HepG2 (cell line): ENCODE results near the gene SMURF2.

Experiments used
- CENPX ChIP-seq: sonication (generic); formaldehyde crosslinking; IDR thresholded peaks from 2 replicates; pipeline ENCODE4 v1.9.0; 2021; ENCODE audit warnings: mild to moderate bottlenecking, missing genetic modification reagents, moderate library complexity
- CSRNP1 ChIP-seq: sonication (generic); formaldehyde crosslinking; IDR thresholded peaks from 2 replicates; pipeline ENCODE4 v1.8.1; 2023; ENCODE audit warnings: mild to moderate bottlenecking, missing genetic modification reagents
- CTCF ChIP-seq: sonication (generic); formaldehyde crosslinking; IDR thresholded peaks from 2 replicates; pipeline ENCODE4 v1.5.0; 2020; ENCODE audit warnings: mild to moderate bottlenecking, missing genetic modification reagents, moderate library complexity
- EZH2 ChIP-seq: conservative IDR thresholded peaks from 2 replicates; pipeline ENCODE4 v1.6.1; 2012; ENCODE audit warnings: mild to moderate bottlenecking, low read depth, low read length, moderate library complexity
- FIP1L1 ChIP-seq: fragments of 200-400 bp; formaldehyde crosslinking; IDR thresholded peaks from 2 replicates; pipeline ENCODE4 v1.6.1; 2018; ENCODE audit warnings: low read depth, mild to moderate bottlenecking, low read length, moderate library complexity, borderline replicate concordance; ENCODE audit not compliant: insufficient read depth
- JUND ChIP-seq: sonication (generic); formaldehyde crosslinking; IDR thresholded peaks from 2 replicates; pipeline ENCODE4 v1.8.0; 2022; ENCODE audit warnings: mild to moderate bottlenecking, missing genetic modification reagents
- MYC ChIP-seq: sonication (generic); formaldehyde crosslinking; IDR thresholded peaks from 2 replicates; pipeline ENCODE4 v1.9.0; 2021; ENCODE audit warnings: missing genetic modification reagents, borderline replicate concordance
- POLR2A ChIP-seq, 2 experiments: IDR thresholded peaks; 2 replicates each; pipeline ENCODE4 v1.6.1; 2011; ENCODE audit warnings: low read depth in 2 of 2, low read length in 2 of 2, mild to moderate bottlenecking in 1 of 2, moderate library complexity in 1 of 2; ENCODE audit not compliant: insufficient read depth in 1 of 2
- REPIN1 ChIP-seq: sonication (generic); formaldehyde crosslinking; IDR thresholded peaks from 2 replicates; pipeline ENCODE4 v1.8.0; 2022; ENCODE audit warnings: missing genetic modification reagents, low read depth, mild to moderate bottlenecking, borderline replicate concordance
- RERE ChIP-seq: IDR thresholded peaks from 2 replicates; pipeline ENCODE4 v1.6.1; 2016; ENCODE audit warnings: low read depth, missing genetic modification reagents, missing compliant biosample characterization
- REST ChIP-seq, 2 experiments: IDR thresholded peaks; 2 replicates each; pipeline ENCODE4 v1.6.1; 2011 to 2012; ENCODE audit warnings: low read length in 2 of 2, borderline replicate concordance in 1 of 2, low read depth in 1 of 2, mild to moderate bottlenecking in 1 of 2, moderate library complexity in 1 of 2
- ZBTB40 ChIP-seq, 2 experiments: fragments of 450-650 bp in 1 of 2; sonication (generic) in 1 of 2; formaldehyde crosslinking in 1 of 2; IDR thresholded peaks; 2 replicates each; pipeline versions ENCODE4 v1.6.1 to v1.8.0; 2016 to 2022; ENCODE audit warnings: antibody characterized with exemption in 1 of 2, mild to moderate bottlenecking in 1 of 2, missing genetic modification reagents in 1 of 2
- ZNF274 ChIP-seq: sonication (generic); formaldehyde crosslinking; IDR thresholded peaks from 2 replicates; pipeline ENCODE4 v1.5.1; 2020; ENCODE audit warnings: mild to moderate bottlenecking, missing genetic modification reagents

GRCh38 chr17:64544742-64545141 is 117.4 kb downstream of the SMURF2 start:
- TF ChIP-seq REST (IDR thresholded peaks at IDR 0.05; ENCODE audit: borderline replicate concordance in 1 of 2, low read depth in 1 of 2, low read length in 2 of 2): no peak
- TF ChIP-seq CSRNP1 (CRISPR knock-in tag): no peak
- no peak for TF ChIP-seq RERE (CRISPR knock-in tag)
- no peak for TF ChIP-seq CTCF (CRISPR knock-in tag)
- TF ChIP-seq FIP1L1: no peak
- TF ChIP-seq EZH2: no peak
- no peak for TF ChIP-seq CENPX (CRISPR knock-in tag)
- TF ChIP-seq REPIN1 (CRISPR knock-in tag): no peak
- TF ChIP-seq ZBTB40 (IDR thresholded peaks at IDR 0.05): no peak
- TF ChIP-seq ZBTB40 (CRISPR knock-in tag; IDR thresholded peaks at IDR 0.05): no peak
- no peak for TF ChIP-seq JUND
- TF ChIP-seq MYC (CRISPR knock-in tag): no peak
- no peak for TF ChIP-seq POLR2A (IDR thresholded peaks at IDR 0.05; ENCODE audit: insufficient read depth in 1 of 2, low read depth in 2 of 2, low read length in 2 of 2)
- no peak for TF ChIP-seq ZNF274 (CRISPR knock-in tag)
